HCT116 (cell line): ENCODE data around the gene SLC12A8. TPM values are rescaled to one million over a fixed set of nuclear protein-coding genes. Genes with fewer than 3 reads are reported as not detected.

Experiments used
- ATAC-seq: fragments of 200-7000 bp; cut with Tn5 transposase; 2 replicates; pipeline ENCODE4 v1.9.1; 2020; ENCODE audit warnings: mild to moderate bottlenecking, moderate library complexity
- BruUV-seq: library from RNA; stranded (reverse); fragments of 400-500 nt; replicated peaks from 2 replicates; lab custom pipeline; 2021; lab: Mats Ljungman, UMichigan
- CTCF ChIA-PET: fragments of 300-600 bp; sonication (Branson Sonifier 250); formaldehyde crosslinking; loops from one replicate; lab custom pipeline; 2021; ENCODE audit warnings: antibody characterized with exemption; lab: Charles Lee
- POLR2A ChIA-PET: fragments of 300-600, 350-600 bp; sonication (Branson Sonifier 250); formaldehyde crosslinking; loops from one replicate; lab custom pipeline; 2021; ENCODE audit warnings: antibody characterized with exemption; lab: Charles Lee
- RAD21 ChIA-PET, 2 experiments: fragments of 300-600 bp; sonication (Branson Sonifier 250); formaldehyde crosslinking; loops; one replicate each; lab custom pipeline; 2023; ENCODE audit warnings: low total read pairs in 2 of 2; ENCODE audit not compliant: uncharacterized antibody in 2 of 2, unreplicated experiment in 2 of 2, low non-redundant PET in 1 of 2; lab: Charles Lee
- DNase-seq: peaks from one replicate; pipeline ENCODE4 v3.0.0-alpha.2; 2010; ENCODE audit warnings: low read depth, low spot score
- H2AFZ ChIP-seq: fragments of 200-600 bp; shearing (Covaris generic), sonication (generic); 2 replicates; pipeline ENCODE4 v1.6.1; 2017; ENCODE audit warnings: low read depth, mixed run types, mixed read lengths, antibody characterized with exemption, low read length; ENCODE audit not compliant: poor library complexity, severe bottlenecking
- H3K27ac ChIP-seq: 2 replicates; pipeline ENCODE4 v1.5.1; 2012; ENCODE audit warnings: low read depth, low read length
- H3K27me3 ChIP-seq: fragments of 200-600 bp; sonication (generic); 2 replicates; pipeline ENCODE4 v1.6.1; 2016; ENCODE audit warnings: mixed run types, low read length, mixed read lengths; ENCODE audit not compliant: insufficient read depth
- H3K36me3 ChIP-seq, 2 experiments: fragments of 200-500 bp in 1 of 2; fragments of 200-600 bp in 1 of 2; sonication (Bioruptor generic) in 1 of 2; sonication (generic) in 1 of 2; 2 replicates each; pipeline versions ENCODE4 v1.5.1 to v1.6.1; 2014 to 2016; ENCODE audit warnings: low read length in 2 of 2, inconsistent platforms in 1 of 2, mixed read lengths in 1 of 2, mixed run types in 1 of 2; ENCODE audit not compliant: insufficient read depth in 2 of 2, control insufficient read depth in 1 of 2
- H3K4me1 ChIP-seq, 2 experiments: fragments of 200-600 bp in 1 of 2; sonication (generic) in 1 of 2; 2 replicates each; pipeline versions ENCODE4 v1.5.1 to v1.6.1; 2012 to 2017; ENCODE audit warnings: low read length in 2 of 2, inconsistent platforms in 1 of 2, mild to moderate bottlenecking in 1 of 2, mixed read lengths in 1 of 2, mixed run types in 1 of 2, moderate library complexity in 1 of 2; ENCODE audit not compliant: insufficient read depth in 2 of 2, control insufficient read depth in 1 of 2
- H3K4me2 ChIP-seq: fragments of 200-600 bp; sonication (generic); 2 replicates; pipeline ENCODE4 v1.6.1; 2017; ENCODE audit warnings: mixed run types, low read length, mixed read lengths
- H3K4me3 ChIP-seq, 2 experiments: fragments of 200-600 bp in 1 of 2; sonication (generic) in 1 of 2; replicated peaks in 1 of 2; 2 replicates each; pipeline ENCODE4 v1.5.1; 2011 to 2016; ENCODE audit warnings: low read length in 2 of 2, control low read depth in 1 of 2, low read depth in 1 of 2, mild to moderate bottlenecking in 1 of 2, mixed read lengths in 1 of 2, mixed run types in 1 of 2
- H3K79me2 ChIP-seq: fragments of 200-600 bp; sonication (generic); 2 replicates; pipeline ENCODE4 v1.6.1; 2017; ENCODE audit warnings: mild to moderate bottlenecking, mixed run types, low read length, moderate library complexity, mixed read lengths; ENCODE audit not compliant: insufficient read depth
- H3K9ac ChIP-seq: fragments of 200-600 bp; sonication (generic); 2 replicates; pipeline ENCODE4 v1.6.1; 2016; ENCODE audit warnings: low read length, mixed read lengths
- H3K9me2 ChIP-seq: fragments of 200-600 bp; sonication (generic), shearing (Covaris generic); 2 replicates; pipeline ENCODE4 v1.6.1; 2017; ENCODE audit warnings: mixed run types, mild to moderate bottlenecking, moderate library complexity; ENCODE audit not compliant: insufficient read depth
- H3K9me3 ChIP-seq, 2 experiments: fragments of 200-500 bp in 1 of 2; fragments of 200-600 bp in 1 of 2; sonication (Bioruptor generic) in 1 of 2; sonication (generic) in 1 of 2; 2 replicates each; pipeline ENCODE4 v1.6.1; 2014 to 2017; ENCODE audit warnings: low read length in 2 of 2, mixed read lengths in 2 of 2, inconsistent platforms in 1 of 2, low read depth in 1 of 2, mild to moderate bottlenecking in 1 of 2, mixed run types in 1 of 2, moderate library complexity in 1 of 2; ENCODE audit not compliant: control insufficient read depth in 1 of 2, insufficient read depth in 1 of 2
- H4K20me1 ChIP-seq: fragments of 200-600 bp; sonication (generic), shearing (Covaris generic); 2 replicates; pipeline ENCODE4 v1.6.1; 2017; ENCODE audit warnings: mixed run types, mild to moderate bottlenecking, moderate library complexity; ENCODE audit not compliant: insufficient read depth
- CBX3 ChIP-seq: IDR thresholded peaks from 2 replicates; pipeline ENCODE4 v1.6.1; 2012; ENCODE audit warnings: low read depth
- CEBPB ChIP-seq: IDR thresholded peaks from 2 replicates; pipeline ENCODE4 v1.6.1; 2012; ENCODE audit warnings: low read depth
- EGR1 ChIP-seq: IDR thresholded peaks from 2 replicates; pipeline ENCODE4 v1.6.1; 2012; ENCODE audit warnings: low read depth
- EZH2phosphoT487 ChIP-seq: fragments of 200-600 bp; IDR thresholded peaks from 2 replicates; pipeline ENCODE4 v1.6.1; 2018; ENCODE audit warnings: antibody characterized with exemption, borderline replicate concordance
- POLR2A ChIP-seq: IDR thresholded peaks from 2 replicates; pipeline ENCODE4 v1.7.0; 2011; ENCODE audit warnings: borderline replicate concordance; ENCODE audit not compliant: insufficient read depth, insufficient read length; ENCODE audit errors: extremely low read depth
- SP1 ChIP-seq: IDR thresholded peaks from 2 replicates; pipeline ENCODE4 v1.6.1; 2012; ENCODE audit warnings: low read depth
- TCF7L2 ChIP-seq: IDR thresholded peaks from 2 replicates; pipeline ENCODE4 v1.7.0; 2011; ENCODE audit warnings: borderline replicate concordance, inconsistent platforms; ENCODE audit not compliant: insufficient read depth, insufficient read length; ENCODE audit errors: extremely low read depth
- YY1 ChIP-seq: IDR thresholded peaks from 2 replicates; pipeline ENCODE4 v1.6.1; 2011; ENCODE audit warnings: low read length, low read depth, moderate library complexity, mild to moderate bottlenecking; ENCODE audit not compliant: insufficient replicate concordance; ENCODE audit errors: extremely low read depth
- ZFX ChIP-seq: fragments of 450-650 bp; IDR thresholded peaks from 2 replicates; pipeline ENCODE4 v1.6.1; 2017
- intact Hi-C: fragments of 100-400 bp; cut with micrococcal nuclease; formaldehyde crosslinking; loops from 2 replicates; pipeline ENCODE4 v1.10.0; 2022
- total RNA-seq: library from RNA; stranded (reverse); gene quantifications from one replicate; pipeline ENCODE4 v1.2.1, GENCODE V29; 2021; ENCODE audit not compliant: unreplicated experiment
- TF ChIP-seq, protein P1 (sequence below): IDR thresholded peaks from 2 replicates; pipeline ENCODE4 v1.6.1; 2011; ENCODE audit warnings: mild to moderate bottlenecking, low read length, moderate library complexity; ENCODE audit not compliant: insufficient replicate concordance; ENCODE audit errors: extremely low read depth
- TF ChIP-seq, protein P2 (sequence below): IDR thresholded peaks from 2 replicates; pipeline ENCODE4 v1.6.1; 2012
- TF ChIP-seq, protein P3 (sequence below): IDR thresholded peaks from 2 replicates; pipeline ENCODE4 v1.6.1; 2012

Gene SLC12A8
- total RNA-seq, 1 experiment from 2014 or later: 19.9 TPM

DNA sequence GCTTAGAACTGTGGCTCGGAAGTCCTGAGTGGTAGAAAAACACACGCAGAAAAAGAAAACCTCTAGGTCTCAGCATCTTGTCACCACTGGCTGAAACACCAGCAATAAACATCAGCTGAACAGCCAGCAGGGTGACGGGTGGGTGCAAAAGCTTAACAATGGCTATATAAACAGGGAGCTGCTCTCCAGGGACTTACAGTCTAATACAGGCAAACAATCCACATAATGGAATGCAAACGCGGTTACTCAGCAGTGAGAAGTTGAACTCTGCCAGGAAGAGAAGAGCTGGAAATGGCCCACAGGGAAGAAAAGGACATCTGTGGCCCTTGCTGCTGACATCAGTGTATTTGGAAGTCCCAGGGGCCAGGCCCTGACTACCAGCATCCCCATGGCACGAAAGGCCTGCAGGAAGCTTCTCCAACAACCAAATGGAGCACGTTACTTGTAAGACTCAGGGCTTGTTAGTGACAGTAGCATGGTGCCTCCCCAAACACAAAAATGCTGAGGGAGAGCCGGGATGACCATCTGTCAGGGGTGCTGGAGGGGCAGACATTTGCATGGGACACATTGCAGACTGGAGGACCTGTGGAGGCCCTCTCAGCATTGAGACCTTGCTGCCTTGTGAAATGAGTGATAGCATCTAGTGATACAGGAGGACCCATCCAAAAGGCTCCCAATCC, 159.8 kb downstream of the SLC12A8 start:
- Histone ChIP-seq H3K36me3 (no peaks in the 10 kb centered on the region), H3K79me2 (no peaks in the 10 kb centered on the region), H3K9ac (no peak overlapping the region), H3K9me3 (no peaks in the 10 kb centered on the region), H2AFZ (no peak overlapping the region), H4K20me1 (no peaks in the 10 kb centered on the region), H3K4me1 (peaks cover 12 to 31% of the 10 kb centered on the region in 2 experiments; a peak in 3 of 4 replicates), H3K4me2 (no peak overlapping the region), H3K9me2 (no peaks in the 10 kb centered on the region), H3K27me3 (peaks cover 5% of the 10 kb centered on the region; the same call in 1 of the 2 replicates), H3K4me3 (no peak overlapping the region), H3K27ac (no peak overlapping the region)
- ATAC-seq (no peak), DNase-seq (no peak)
- RAD21 ChIA-PET: no interaction called here
- CTCF ChIA-PET: no interaction called here
- no peak for TF ChIP-seq CBX3
- TF ChIP-seq ZFX: no peak
- TF ChIP-seq EZH2phosphoT487: no peak
- TF ChIP-seq, protein P1, sequence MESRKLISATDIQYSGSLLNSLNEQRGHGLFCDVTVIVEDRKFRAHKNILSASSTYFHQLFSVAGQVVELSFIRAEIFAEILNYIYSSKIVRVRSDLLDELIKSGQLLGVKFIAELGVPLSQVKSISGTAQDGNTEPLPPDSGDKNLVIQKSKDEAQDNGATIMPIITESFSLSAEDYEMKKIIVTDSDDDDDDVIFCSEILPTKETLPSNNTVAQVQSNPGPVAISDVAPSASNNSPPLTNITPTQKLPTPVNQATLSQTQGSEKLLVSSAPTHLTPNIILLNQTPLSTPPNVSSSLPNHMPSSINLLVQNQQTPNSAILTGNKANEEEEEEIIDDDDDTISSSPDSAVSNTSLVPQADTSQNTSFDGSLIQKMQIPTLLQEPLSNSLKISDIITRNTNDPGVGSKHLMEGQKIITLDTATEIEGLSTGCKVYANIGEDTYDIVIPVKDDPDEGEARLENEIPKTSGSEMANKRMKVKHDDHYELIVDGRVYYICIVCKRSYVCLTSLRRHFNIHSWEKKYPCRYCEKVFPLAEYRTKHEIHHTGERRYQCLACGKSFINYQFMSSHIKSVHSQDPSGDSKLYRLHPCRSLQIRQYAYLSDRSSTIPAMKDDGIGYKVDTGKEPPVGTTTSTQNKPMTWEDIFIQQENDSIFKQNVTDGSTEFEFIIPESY: no peak
- no peak for TF ChIP-seq EGR1
- TF ChIP-seq, protein P2, sequence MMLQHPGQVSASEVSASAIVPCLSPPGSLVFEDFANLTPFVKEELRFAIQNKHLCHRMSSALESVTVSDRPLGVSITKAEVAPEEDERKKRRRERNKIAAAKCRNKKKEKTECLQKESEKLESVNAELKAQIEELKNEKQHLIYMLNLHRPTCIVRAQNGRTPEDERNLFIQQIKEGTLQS: no peak
- TF ChIP-seq TCF7L2: no peak
- TF ChIP-seq, protein P3, sequence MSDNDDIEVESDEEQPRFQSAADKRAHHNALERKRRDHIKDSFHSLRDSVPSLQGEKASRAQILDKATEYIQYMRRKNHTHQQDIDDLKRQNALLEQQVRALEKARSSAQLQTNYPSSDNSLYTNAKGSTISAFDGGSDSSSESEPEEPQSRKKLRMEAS: no peak
- TF ChIP-seq YY1: no peak
- TF ChIP-seq POLR2A: no peak
- no peak for TF ChIP-seq CEBPB
- no peak for TF ChIP-seq SP1
- POLR2A ChIA-PET: no interaction called here
- intact Hi-C loops: no loop called here
- no TSS peak for BruUV-seq
